GM23338 (cell line): ENCODE results near the gene ZNRF1. TPM values are rescaled to one million over a fixed set of nuclear protein-coding genes. Genes with fewer than 3 reads are reported as not detected.

ENCODE experiments used
- ATAC-seq: fragments of 200-7000 bp; cut with Tn5 transposase; 3 replicates; pipeline ENCODE4 v1.9.1; 2020
- DNase-seq: peaks from one replicate; pipeline ENCODE4 v3.0.0-alpha.2; 2015; ENCODE audit warnings: low spot score
- H2AFZ ChIP-seq: fragments of 200-600 bp; sonication (generic); 2 replicates; pipeline ENCODE4 v1.8.0; 2016; ENCODE audit warnings: antibody characterized with exemption, mild to moderate bottlenecking, moderate library complexity
- H3F3A ChIP-seq: fragments of 200-600 bp; sonication (generic); replicated peaks from 2 replicates; pipeline ENCODE4 v1.8.0; 2017; ENCODE audit warnings: antibody characterized with exemption, mixed run types, low read depth
- H3K27ac ChIP-seq: fragments of 200-600 bp; sonication (generic); 2 replicates; pipeline ENCODE4 v1.6.1; 2016; ENCODE audit warnings: low read depth
- H3K27me3 ChIP-seq: fragments of 200-600 bp; sonication (generic); 2 replicates; pipeline ENCODE4 v1.8.0; 2016; ENCODE audit warnings: mild to moderate bottlenecking, mixed run types, moderate library complexity; ENCODE audit not compliant: insufficient read depth
- H3K36me3 ChIP-seq: fragments of 200-600 bp; sonication (generic); 2 replicates; pipeline ENCODE4 v1.8.0; 2016; ENCODE audit warnings: mild to moderate bottlenecking; ENCODE audit not compliant: insufficient read depth
- H3K4me1 ChIP-seq: fragments of 200-600 bp; sonication (generic); 2 replicates; pipeline ENCODE4 v1.8.0; 2016; ENCODE audit warnings: mild to moderate bottlenecking, moderate library complexity; ENCODE audit not compliant: insufficient read depth
- H3K4me2 ChIP-seq: fragments of 200-600 bp; sonication (generic); 2 replicates; pipeline ENCODE4 v1.7.1; 2017; ENCODE audit warnings: mixed run types
- H3K4me3 ChIP-seq: fragments of 200-600 bp; sonication (generic); 2 replicates; pipeline ENCODE4 v1.6.1; 2016; ENCODE audit warnings: mixed run types
- H3K79me2 ChIP-seq: fragments of 200-600 bp; sonication (generic); replicated peaks from 2 replicates; pipeline ENCODE4 v1.8.0; 2017; ENCODE audit warnings: mild to moderate bottlenecking; ENCODE audit not compliant: insufficient read depth
- H3K9me2 ChIP-seq: fragments of 200-600 bp; sonication (generic); 2 replicates; pipeline ENCODE4 v1.8.0; 2017; ENCODE audit not compliant: insufficient read depth
- H4K20me1 ChIP-seq: fragments of 200-600 bp; sonication (generic); replicated peaks from 2 replicates; pipeline ENCODE4 v1.8.0; 2017; ENCODE audit warnings: mild to moderate bottlenecking; ENCODE audit not compliant: insufficient read depth
- H3K27ac Mint-ChIP-seq: 2 replicates; pipeline ENCODE4 v1.8.0; 2020; ENCODE audit warnings: inconsistent platforms, mild to moderate bottlenecking, moderate library complexity, mixed read lengths
- H3K27me3 Mint-ChIP-seq: 3 replicates; pipeline ENCODE4 v1.8.0; 2022; ENCODE audit warnings: low read depth, mild to moderate bottlenecking, moderate library complexity, mixed read lengths, inconsistent platforms; ENCODE audit not compliant: insufficient read depth, poor library complexity
- H3K36me3 Mint-ChIP-seq: 3 replicates; pipeline ENCODE4 v1.8.0; 2021; ENCODE audit warnings: low read depth, mild to moderate bottlenecking, inconsistent platforms, moderate library complexity, mixed read lengths
- H3K4me1 Mint-ChIP-seq: 3 replicates; pipeline ENCODE4 v1.8.0; 2020; ENCODE audit warnings: mild to moderate bottlenecking, inconsistent platforms, mixed read lengths
- H3K4me3 Mint-ChIP-seq: 3 replicates; pipeline ENCODE4 v1.8.0; 2021; ENCODE audit warnings: moderate library complexity, mild to moderate bottlenecking, inconsistent platforms, mixed read lengths
- H3K9me3 Mint-ChIP-seq: 3 replicates; pipeline ENCODE4 v1.8.0; 2020; ENCODE audit warnings: moderate library complexity, mild to moderate bottlenecking, inconsistent platforms, mixed read lengths
- CREB1 ChIP-seq: fragments of 250-450 bp; sonication (Bioruptor Pico); IDR thresholded peaks from 2 replicates; pipeline ENCODE4 v1.5.0; 2020; ENCODE audit warnings: low read depth, mild to moderate bottlenecking, moderate library complexity
- EZH2 ChIP-seq: fragments of 200-600 bp; sonication (generic); IDR thresholded peaks from one replicate; pipeline ENCODE4 v1.8.0; 2017; ENCODE audit warnings: antibody characterized with exemption, mild to moderate bottlenecking, low read depth; ENCODE audit not compliant: unreplicated experiment
- EZH2phosphoT487 ChIP-seq: fragments of 200-600 bp; sonication (generic); IDR thresholded peaks from one replicate; pipeline ENCODE4 v1.8.1; 2018; ENCODE audit warnings: antibody characterized with exemption; ENCODE audit not compliant: unreplicated experiment
- NANOG ChIP-seq: IDR thresholded peaks from 2 replicates; pipeline ENCODE4 v1.6.1; 2016; ENCODE audit warnings: antibody characterized with exemption, borderline replicate concordance
- REST ChIP-seq: IDR thresholded peaks from one replicate; pipeline ENCODE4 v1.6.1; 2018; ENCODE audit warnings: antibody characterized with exemption; ENCODE audit not compliant: unreplicated experiment
- STAT1 ChIP-seq: IDR thresholded peaks from one replicate; pipeline ENCODE4 v1.6.1; 2016; ENCODE audit warnings: antibody characterized with exemption; ENCODE audit not compliant: unreplicated experiment
- ZNF114 ChIP-seq: fragments of 250-450 bp; sonication (Bioruptor Pico); IDR thresholded peaks from 2 replicates; pipeline ENCODE4 v1.5.0; 2020; ENCODE audit warnings: mild to moderate bottlenecking, moderate library complexity
- ZNF331 ChIP-seq: fragments of 250-450 bp; sonication (Bioruptor Pico); IDR thresholded peaks from 2 replicates; pipeline ENCODE4 v1.5.0; 2020; ENCODE audit warnings: low read depth, mild to moderate bottlenecking, moderate library complexity
- ZNF462 ChIP-seq: fragments of 250-450 bp; sonication (Bioruptor Pico); IDR thresholded peaks from 2 replicates; pipeline ENCODE4 v1.5.0; 2020; ENCODE audit warnings: mild to moderate bottlenecking, moderate library complexity
- polyA plus RNA-seq: library from polyadenylated mRNA; unstranded; fragments of >200 nt; fragmentation: Nextera tagmentation; extraction: Ambion mirVana; gene quantifications from 2 replicates; pipeline ENCODE4 v1.2.1, GENCODE V29; 2016
- total RNA-seq: library from RNA; depleted of rRNA; stranded (reverse); fragments of >200 nt; shearing (Covaris generic); gene quantifications from 2 replicates; pipeline ENCODE4 v1.2.3, GENCODE V29; 2014

Gene ZNRF1
- total and polyA plus RNA-seq, 2 experiments from 2014 or later = 22.4 to 42.1 TPM

- no peak for TF ChIP-seq ZNF462
These were observed 3.6 kb downstream of the ZNRF1 start (continued) for GRCh38 chr16:75002474-75002873.

- no peak overlapping the region for H2AFZ ChIP-seq
- no peak overlapping the region for H3K4me3 ChIP-seq
- TF ChIP-seq REST = no peak
- no peak for TF ChIP-seq EZH2phosphoT487
- TF ChIP-seq EZH2 = no peak
- no peak for TF ChIP-seq STAT1
- TF ChIP-seq ZNF331 (CRISPR knock-in tag) = no peak
- TF ChIP-seq ZNF114 = no peak
- no peak for TF ChIP-seq NANOG
- no peak for TF ChIP-seq CREB1 (CRISPR knock-in tag)
- Mint-ChIP-seq H3K4me1 (peaks cover 38% of the 10 kb centered on the region), H3K9me3 (no peaks in the 10 kb centered on the region; the same call in 2 of the 3 replicates), H3K27me3 (peaks cover 22% of the 10 kb centered on the region), H3K36me3 (peaks cover 14% of the 10 kb centered on the region), H3K27ac (no peak overlapping the region), H3K4me3 (no peak overlapping the region)
- peaks cover 53% of the 10 kb centered on the region for H4K20me1 ChIP-seq
- no peak overlapping the region for H3K27ac ChIP-seq
- no peak for DNase-seq
- H3F3A ChIP-seq = peaks cover 5% of the 10 kb centered on the region
- H3K79me2 ChIP-seq = peaks cover 97% of the 10 kb centered on the region
- ATAC-seq = no peak
- peaks cover 8% of the 10 kb centered on the region for H3K27me3 ChIP-seq
- H3K36me3 ChIP-seq = no peaks in the 10 kb centered on the region; the same call in 1 of the 2 replicates
- H3K9me2 ChIP-seq = no peaks in the 10 kb centered on the region
- H3K4me2 ChIP-seq = no peak overlapping the region
- peaks cover 20% of the 10 kb centered on the region for H3K4me1 ChIP-seq
These were observed 5.1 kb downstream of the ZNRF1 start for GRCh38 chr16:75003931-75004330.
